Activated T-cell treated with anti-CD3 and anti-CD28 coated beads, Interleukin-2, amount 50 U/mL, for 24 hours (primary cell): ENCODE results near the gene DAB2IP.

Experiments used
- DNase-seq: peaks from one replicate; pipeline ENCODE4 v3.0.0-alpha.2; 2020
- H3K27ac Mint-ChIP-seq: 2 replicates; pipeline ENCODE4 v1.8.0; 2020; ENCODE audit warnings: mild to moderate bottlenecking, mixed read lengths
- H3K27me3 Mint-ChIP-seq: 2 replicates; pipeline ENCODE4 v1.8.0; 2020; ENCODE audit warnings: mixed read lengths
- H3K36me3 Mint-ChIP-seq: 2 replicates; pipeline ENCODE4 v1.8.0; 2020; ENCODE audit warnings: low read depth, mixed read lengths
- H3K4me1 Mint-ChIP-seq: 2 replicates; pipeline ENCODE4 v1.8.0; 2020; ENCODE audit warnings: low read depth, mixed read lengths
- H3K4me3 Mint-ChIP-seq: 2 replicates; pipeline ENCODE4 v1.8.0; 2020; ENCODE audit warnings: mild to moderate bottlenecking, moderate library complexity, mixed read lengths
- H3K9me3 Mint-ChIP-seq: 2 replicates; pipeline ENCODE4 v1.8.0; 2020; ENCODE audit warnings: mixed read lengths

DAB2IP gene

DNA sequence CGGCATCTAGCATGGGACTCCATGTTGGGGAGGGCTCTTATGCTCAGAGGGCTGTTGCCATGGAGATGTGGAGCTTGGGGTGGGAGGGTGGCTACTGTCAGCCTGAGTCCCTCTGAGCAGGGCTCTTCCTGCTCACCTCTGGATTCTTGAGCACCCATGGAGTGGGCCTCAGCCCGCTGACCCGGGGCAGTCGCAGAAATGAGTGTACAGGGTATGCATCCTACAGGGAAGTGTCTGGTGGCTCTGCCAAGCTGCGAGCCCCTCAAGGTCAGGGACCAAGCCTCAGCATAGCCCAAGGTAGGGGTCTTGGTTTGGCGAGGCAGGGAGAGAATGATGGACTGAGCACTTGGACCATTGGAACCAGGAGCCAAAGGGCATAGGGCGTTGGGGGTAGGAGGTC, 104.1 kb downstream of the DAB2IP start:
- DNase-seq: no peak
- Mint-ChIP-seq H3K4me1 (no peaks in the 10 kb centered on the region), H3K4me3 (no peak overlapping the region), H3K27ac (no peak overlapping the region), H3K27me3 (no peaks in the 10 kb centered on the region), H3K9me3 (no peaks in the 10 kb centered on the region), H3K36me3 (no peaks in the 10 kb centered on the region)

- Mint-ChIP-seq H3K27me3 (no peaks in the 10 kb centered on the region), H3K4me3 (no peak overlapping the region), H3K36me3 (no peaks in the 10 kb centered on the region), H3K9me3 (no peaks in the 10 kb centered on the region), H3K4me1 (no peaks in the 10 kb centered on the region), H3K27ac (no peak overlapping the region)
- no peak for DNase-seq
Observed at GRCh38 chr9:121756474-121757280, 105.2 kb downstream of the DAB2IP start.

GRCh38 chr9:121757281-121757585, 105.8 kb downstream of the DAB2IP start:
- H3K27ac Mint-ChIP-seq: no peak overlapping the region
- no peak for DNase-seq
- no peaks in the 10 kb centered on the region for H3K36me3 Mint-ChIP-seq
- no peak overlapping the region for H3K4me3 Mint-ChIP-seq
- no peaks in the 10 kb centered on the region for H3K27me3 Mint-ChIP-seq
- no peaks in the 10 kb centered on the region for H3K9me3 Mint-ChIP-seq
- no peaks in the 10 kb centered on the region for H3K4me1 Mint-ChIP-seq

GRCh38 chr9:121758693-121759092, 107.3 kb downstream of the DAB2IP start:
- no peak overlapping the region for H3K4me3 Mint-ChIP-seq
- H3K27me3 Mint-ChIP-seq: no peaks in the 10 kb centered on the region
- H3K9me3 Mint-ChIP-seq: no peaks in the 10 kb centered on the region
- DNase-seq: no peak
- H3K4me1 Mint-ChIP-seq: no peaks in the 10 kb centered on the region
- no peaks in the 10 kb centered on the region for H3K36me3 Mint-ChIP-seq
- H3K27ac Mint-ChIP-seq: no peak overlapping the region

DNA sequence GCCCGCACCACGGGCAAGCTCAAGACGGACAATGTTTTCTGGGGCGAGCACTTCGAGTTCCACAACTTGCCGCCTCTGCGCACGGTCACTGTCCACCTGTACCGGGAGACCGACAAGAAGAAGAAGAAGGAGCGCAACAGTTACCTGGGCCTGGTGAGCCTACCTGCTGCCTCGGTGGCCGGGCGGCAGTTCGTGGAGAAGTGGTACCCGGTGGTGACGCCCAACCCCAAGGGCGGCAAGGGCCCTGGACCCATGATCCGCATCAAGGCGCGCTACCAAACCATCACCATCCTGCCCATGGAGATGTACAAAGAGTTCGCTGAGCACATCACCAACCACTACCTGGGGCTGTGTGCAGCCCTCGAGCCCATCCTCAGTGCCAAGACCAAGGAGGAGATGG, 108.6 kb downstream of the DAB2IP start:
- H3K27ac Mint-ChIP-seq: no peak overlapping the region
- H3K27me3 Mint-ChIP-seq: no peaks in the 10 kb centered on the region
- H3K9me3 Mint-ChIP-seq: no peaks in the 10 kb centered on the region
- no peaks in the 10 kb centered on the region for H3K36me3 Mint-ChIP-seq
- no peak overlapping the region for H3K4me3 Mint-ChIP-seq
- DNase-seq: no peak
- H3K4me1 Mint-ChIP-seq: no peaks in the 10 kb centered on the region

GRCh38 chr9:121760571-121760970, 109.1 kb downstream of the DAB2IP start:
- no peaks in the 10 kb centered on the region for H3K9me3 Mint-ChIP-seq
- no peaks in the 10 kb centered on the region for H3K4me1 Mint-ChIP-seq
- no peak overlapping the region for H3K4me3 Mint-ChIP-seq
- H3K27ac Mint-ChIP-seq: no peak overlapping the region
- DNase-seq: no peak
- H3K27me3 Mint-ChIP-seq: no peaks in the 10 kb centered on the region
- H3K36me3 Mint-ChIP-seq: no peaks in the 10 kb centered on the region

GRCh38 chr9:121763131-121763530, 111.7 kb downstream of the DAB2IP start:
- H3K4me3 Mint-ChIP-seq: no peak overlapping the region
- no peaks in the 10 kb centered on the region for H3K4me1 Mint-ChIP-seq
- no peaks in the 10 kb centered on the region for H3K27me3 Mint-ChIP-seq
- no peaks in the 10 kb centered on the region for H3K9me3 Mint-ChIP-seq
- DNase-seq: no peak
- no peaks in the 10 kb centered on the region for H3K36me3 Mint-ChIP-seq
- no peak overlapping the region for H3K27ac Mint-ChIP-seq

DNA sequence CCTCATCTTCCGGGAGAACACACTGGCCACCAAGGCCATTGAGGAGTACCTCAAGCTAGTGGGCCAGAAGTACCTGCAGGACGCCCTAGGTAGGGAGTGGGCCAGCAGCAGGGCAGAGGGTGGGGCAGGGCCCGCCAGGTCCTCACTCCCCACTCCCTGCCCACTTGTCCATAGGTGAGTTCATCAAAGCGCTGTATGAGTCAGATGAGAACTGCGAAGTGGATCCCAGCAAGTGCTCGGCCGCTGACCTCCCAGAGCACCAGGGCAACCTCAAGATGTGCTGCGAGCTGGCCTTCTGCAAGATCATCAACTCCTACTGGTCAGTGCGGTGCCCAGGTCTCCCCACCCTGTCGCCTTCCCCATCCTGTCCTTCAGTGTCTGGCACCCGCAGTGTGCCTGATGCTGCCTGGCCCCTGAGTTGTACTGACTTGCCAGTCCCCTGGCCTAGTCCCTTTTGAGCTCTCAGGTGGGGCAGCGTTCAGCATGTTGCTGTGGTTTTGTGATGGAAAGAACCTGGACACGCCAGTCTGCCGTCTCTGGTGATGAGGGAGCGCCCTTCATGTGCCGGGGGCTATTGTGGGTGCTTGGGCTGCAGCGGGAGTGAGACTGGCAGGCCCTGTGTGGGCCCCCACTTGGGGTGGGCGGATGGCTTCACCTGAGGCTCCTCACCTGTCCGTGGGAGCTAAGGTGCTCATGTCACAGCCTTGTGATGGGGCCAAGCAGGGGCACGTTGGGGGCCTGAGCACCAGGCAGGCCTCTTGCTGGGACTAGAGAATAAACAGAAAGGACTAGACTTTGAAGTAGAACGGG, 112.3 kb downstream of the DAB2IP start:
- H3K9me3 Mint-ChIP-seq: no peaks in the 10 kb centered on the region
- no peaks in the 10 kb centered on the region for H3K36me3 Mint-ChIP-seq
- H3K4me1 Mint-ChIP-seq: no peaks in the 10 kb centered on the region
- no peak for DNase-seq
- no peak overlapping the region for H3K4me3 Mint-ChIP-seq
- H3K27me3 Mint-ChIP-seq: no peaks in the 10 kb centered on the region
- H3K27ac Mint-ChIP-seq: no peak overlapping the region

DNA sequence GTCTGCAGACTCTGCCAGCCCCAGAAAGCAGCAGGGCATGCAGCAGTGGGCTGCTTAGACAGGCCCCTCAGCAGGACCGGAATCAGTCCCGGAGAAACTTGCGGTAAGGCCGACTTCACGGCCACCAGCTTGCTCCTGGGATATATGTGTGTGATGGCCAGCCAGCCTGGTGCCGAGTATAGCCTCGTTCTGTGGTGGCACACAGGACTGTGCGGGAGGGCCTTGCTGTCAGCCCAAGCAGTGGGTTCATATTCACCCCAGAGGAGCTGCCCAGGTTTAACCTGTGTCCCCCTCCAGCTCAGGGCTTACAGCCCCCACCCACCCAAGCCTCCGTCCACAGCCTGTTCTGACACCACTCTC, 112.9 kb downstream of the DAB2IP start:
- Mint-ChIP-seq H3K27me3 (no peaks in the 10 kb centered on the region), H3K9me3 (no peaks in the 10 kb centered on the region), H3K4me1 (no peaks in the 10 kb centered on the region), H3K4me3 (no peak overlapping the region), H3K36me3 (no peaks in the 10 kb centered on the region), H3K27ac (no peak overlapping the region)
- DNase-seq: no peak

DNA sequence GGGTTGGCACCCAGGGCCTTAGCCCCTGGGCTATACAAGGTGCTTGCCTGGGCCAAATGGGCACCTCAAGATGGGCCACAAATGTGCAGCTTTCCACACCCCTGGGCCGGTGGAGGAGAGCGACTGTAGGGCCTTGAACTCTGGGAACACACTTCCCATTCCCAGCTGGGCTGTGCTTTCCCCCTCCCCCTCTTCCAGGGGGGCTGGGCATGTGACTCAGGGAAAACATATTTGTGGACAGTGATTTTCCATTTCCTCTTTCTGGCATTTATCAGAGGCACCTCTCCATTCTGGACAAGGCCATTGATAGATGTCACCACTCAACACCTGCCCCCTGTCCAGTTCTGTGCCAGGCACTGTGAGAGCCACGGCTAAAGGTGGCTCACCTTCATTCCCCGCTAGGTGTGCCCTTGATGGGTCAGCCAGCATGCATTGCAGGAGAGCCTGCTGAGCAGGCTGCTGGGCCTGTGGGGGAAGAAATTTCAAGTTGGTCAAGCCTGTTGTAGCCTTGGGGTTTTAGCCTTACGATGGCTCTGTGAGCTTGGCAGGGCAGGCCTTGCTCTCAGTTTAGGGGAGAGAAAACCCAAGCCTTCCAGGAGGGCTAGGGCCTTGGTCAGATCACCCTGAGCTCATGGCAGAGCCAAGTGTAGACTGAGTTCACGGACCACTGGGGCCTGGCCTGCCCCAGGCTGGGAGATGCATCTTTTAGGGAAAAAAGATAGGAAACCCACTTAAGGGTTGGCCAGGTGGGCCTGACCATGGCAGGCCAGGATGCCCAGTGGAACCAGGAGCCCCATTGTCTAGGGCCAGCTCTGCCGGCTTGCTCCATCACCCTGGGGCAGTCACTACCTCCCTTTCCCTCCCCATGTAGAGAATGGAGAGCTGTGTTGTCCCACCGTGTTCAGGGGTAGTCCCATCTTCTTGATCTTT, 113.9 kb downstream of the DAB2IP start:
- Mint-ChIP-seq H3K4me1 (no peaks in the 10 kb centered on the region), H3K27ac (no peak overlapping the region), H3K27me3 (no peaks in the 10 kb centered on the region), H3K36me3 (no peaks in the 10 kb centered on the region), H3K9me3 (no peaks in the 10 kb centered on the region), H3K4me3 (no peak overlapping the region)
- DNase-seq: no peak

- no peak for DNase-seq
- Mint-ChIP-seq H3K36me3 (no peaks in the 10 kb centered on the region), H3K9me3 (no peaks in the 10 kb centered on the region), H3K4me1 (no peaks in the 10 kb centered on the region), H3K27ac (no peak overlapping the region), H3K4me3 (no peak overlapping the region), H3K27me3 (no peaks in the 10 kb centered on the region)
Observed at GRCh38 chr9:121766081-121766683, 114.7 kb downstream of the DAB2IP start.

GRCh38 chr9:121767171-121767769, 115.8 kb downstream of the DAB2IP start:
- H3K27ac Mint-ChIP-seq: no peak overlapping the region
- DNase-seq: no peak
- H3K36me3 Mint-ChIP-seq: no peaks in the 10 kb centered on the region
- H3K4me3 Mint-ChIP-seq: no peak overlapping the region
- no peaks in the 10 kb centered on the region for H3K27me3 Mint-ChIP-seq
- no peaks in the 10 kb centered on the region for H3K9me3 Mint-ChIP-seq
- H3K4me1 Mint-ChIP-seq: no peaks in the 10 kb centered on the region

- no peaks in the 10 kb centered on the region for H3K4me1 Mint-ChIP-seq
- H3K27ac Mint-ChIP-seq: no peak overlapping the region
- H3K9me3 Mint-ChIP-seq: no peaks in the 10 kb centered on the region
- H3K27me3 Mint-ChIP-seq: no peaks in the 10 kb centered on the region
- DNase-seq: no peak
- H3K36me3 Mint-ChIP-seq: no peaks in the 10 kb centered on the region
- H3K4me3 Mint-ChIP-seq: no peak overlapping the region
Observed at GRCh38 chr9:121768416-121769015, 117.1 kb downstream of the DAB2IP start.

DNA sequence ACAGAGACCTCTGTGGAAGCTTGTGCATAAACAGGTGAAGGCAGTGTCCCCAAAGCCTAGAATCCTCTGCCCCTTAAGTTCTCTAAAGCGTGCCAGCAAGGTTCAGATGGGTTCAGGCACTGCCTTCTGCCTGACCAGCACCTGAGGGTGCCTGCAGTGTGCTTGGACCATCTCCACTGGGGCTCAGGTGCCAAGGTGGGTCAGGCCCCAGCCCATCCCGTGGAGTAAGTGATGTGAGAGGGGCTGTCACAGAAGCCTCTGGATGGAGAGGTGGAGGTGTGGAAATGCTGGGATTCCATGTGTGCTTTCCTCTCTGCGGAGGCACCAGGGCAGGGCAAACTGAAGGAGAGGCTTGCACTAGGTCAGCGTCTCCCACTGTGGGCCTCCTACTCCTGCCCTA, 118.5 kb downstream of the DAB2IP start:
- DNase-seq: no peak
- no peaks in the 10 kb centered on the region for H3K36me3 Mint-ChIP-seq
- H3K27me3 Mint-ChIP-seq: no peaks in the 10 kb centered on the region
- H3K9me3 Mint-ChIP-seq: no peaks in the 10 kb centered on the region
- H3K27ac Mint-ChIP-seq: no peak overlapping the region
- no peak overlapping the region for H3K4me3 Mint-ChIP-seq
- H3K4me1 Mint-ChIP-seq: no peaks in the 10 kb centered on the region
